ENCODE results near the gene ITPK1.
"Not testable (repeated sequence)": the region's sequence is repeated elsewhere in the genome, so short reads cannot be mapped to it uniquely, and the experiment has no call there.

The ITPK1 gene

GRCh38 chr14:93131257-93131820 lies 15.6 kb upstream of the ITPK1 start:
- H3K27me3 ChIP-seq (replicated peaks; ENCODE audit: control insufficient read depth, insufficient read depth, low read length, poor library complexity, severe bottlenecking); H3K9me3 ChIP-seq (ENCODE audit: control insufficient read depth, low read length); H3K36me3 ChIP-seq (ENCODE audit: control insufficient read depth, insufficient read depth, low read length); H3K27ac ChIP-seq (ENCODE audit: insufficient read depth, low read length, poor library complexity, severe bottlenecking); DNase-seq; H3K4me3 ChIP-seq (ENCODE audit: insufficient read depth, low read depth, low read length, poor library complexity, severe bottlenecking); H3K4me1 ChIP-seq (ENCODE audit: control insufficient read depth, insufficient read depth, low read length, poor library complexity, severe bottlenecking): not testable (repeated sequence)

- Histone ChIP-seq H3K9me3 (ENCODE audit: control insufficient read depth, low read length) (no peaks in the 10 kb centered on the region), H3K4me1 (ENCODE audit: control insufficient read depth, insufficient read depth, low read length, poor library complexity, severe bottlenecking) (no peaks in the 10 kb centered on the region), H3K27ac (ENCODE audit: insufficient read depth, low read length, poor library complexity, severe bottlenecking) (no peak overlapping the region), H3K4me3 (ENCODE audit: insufficient read depth, low read depth, low read length, poor library complexity, severe bottlenecking) (no peak overlapping the region), H3K27me3 (replicated peaks; ENCODE audit: control insufficient read depth, insufficient read depth, low read length, poor library complexity, severe bottlenecking) (no peaks in the 10 kb centered on the region), H3K36me3 (ENCODE audit: control insufficient read depth, insufficient read depth, low read length) (no peaks in the 10 kb centered on the region)
- DNase-seq = no peak
Observed at GRCh38 chr14:93128725-93129459, 13.2 kb upstream of the ITPK1 start.

- H3K36me3 ChIP-seq (ENCODE audit: control insufficient read depth, insufficient read depth, low read length) = no peaks in the 10 kb centered on the region
- no peak for DNase-seq
- H3K4me3 ChIP-seq (ENCODE audit: insufficient read depth, low read depth, low read length, poor library complexity, severe bottlenecking) = no peak overlapping the region
- no peaks in the 10 kb centered on the region for H3K27me3 ChIP-seq (replicated peaks; ENCODE audit: control insufficient read depth, insufficient read depth, low read length, poor library complexity, severe bottlenecking)
- no peaks in the 10 kb centered on the region for H3K4me1 ChIP-seq (ENCODE audit: control insufficient read depth, insufficient read depth, low read length, poor library complexity, severe bottlenecking)
- H3K27ac ChIP-seq (ENCODE audit: insufficient read depth, low read length, poor library complexity, severe bottlenecking) = no peak overlapping the region
- H3K9me3 ChIP-seq (ENCODE audit: control insufficient read depth, low read length) = no peaks in the 10 kb centered on the region
Observed at GRCh38 chr14:93126111-93126510, 10.4 kb upstream of the ITPK1 start.

GRCh38 chr14:93122826-93123225 lies 7.1 kb upstream of the ITPK1 start:
- H3K4me3 ChIP-seq (ENCODE audit: insufficient read depth, low read depth, low read length, poor library complexity, severe bottlenecking) = no peak overlapping the region
- H3K36me3 ChIP-seq (ENCODE audit: control insufficient read depth, insufficient read depth, low read length) = no peaks in the 10 kb centered on the region
- no peaks in the 10 kb centered on the region for H3K4me1 ChIP-seq (ENCODE audit: control insufficient read depth, insufficient read depth, low read length, poor library complexity, severe bottlenecking)
- H3K27ac ChIP-seq (ENCODE audit: insufficient read depth, low read length, poor library complexity, severe bottlenecking) = no peak overlapping the region
- DNase-seq = no peak
- H3K9me3 ChIP-seq (ENCODE audit: control insufficient read depth, low read length) = no peaks in the 10 kb centered on the region
- no peaks in the 10 kb centered on the region for H3K27me3 ChIP-seq (replicated peaks; ENCODE audit: control insufficient read depth, insufficient read depth, low read length, poor library complexity, severe bottlenecking)

DNA sequence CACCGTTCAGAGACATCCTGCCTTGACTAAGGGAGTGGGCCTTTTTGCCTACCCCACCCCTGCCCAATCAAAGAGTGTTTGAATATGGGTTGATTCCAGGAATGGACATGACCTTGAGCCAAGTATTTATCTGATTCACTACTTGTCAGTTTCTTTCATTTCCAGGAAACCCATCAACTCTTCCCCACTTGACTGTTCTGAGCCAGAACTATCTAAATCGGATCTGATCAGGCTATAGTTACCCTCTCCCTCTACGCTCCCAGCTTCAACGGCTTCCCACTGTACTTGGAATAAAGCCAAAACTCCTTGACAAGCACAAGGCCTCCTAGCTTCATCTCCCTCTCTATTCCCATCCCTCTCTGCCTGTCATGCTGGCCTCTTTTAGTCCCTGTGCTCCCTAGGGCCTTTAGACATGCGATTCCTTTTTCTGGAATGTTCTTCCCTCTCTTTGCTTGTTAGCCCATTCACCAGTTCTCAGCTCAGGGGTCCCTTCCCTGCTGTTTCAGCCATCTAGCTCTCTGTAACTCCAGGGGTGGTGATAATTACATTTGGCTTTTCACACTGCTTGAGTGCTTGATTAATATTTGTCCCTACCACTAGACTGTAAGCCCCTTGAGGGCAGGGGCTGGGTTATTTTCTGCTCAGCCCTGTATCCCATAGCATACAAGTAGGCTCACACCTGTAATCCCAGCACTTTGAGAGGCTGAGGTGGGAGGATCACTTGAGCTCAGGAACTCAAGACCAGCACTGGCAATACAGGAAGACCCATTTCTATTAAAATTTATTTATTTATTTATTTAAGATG lies 5.5 kb upstream of the ITPK1 start:
- H3K27me3 ChIP-seq (replicated peaks; ENCODE audit: control insufficient read depth, insufficient read depth, low read length, poor library complexity, severe bottlenecking) = no peaks in the 10 kb centered on the region
- no peaks in the 10 kb centered on the region for H3K9me3 ChIP-seq (ENCODE audit: control insufficient read depth, low read length)
- no peak overlapping the region for H3K4me3 ChIP-seq (ENCODE audit: insufficient read depth, low read depth, low read length, poor library complexity, severe bottlenecking)
- H3K27ac ChIP-seq (ENCODE audit: insufficient read depth, low read length, poor library complexity, severe bottlenecking) = no peak overlapping the region
- no peaks in the 10 kb centered on the region for H3K36me3 ChIP-seq (ENCODE audit: control insufficient read depth, insufficient read depth, low read length)
- no peak for DNase-seq
- peaks cover 5% of the 10 kb centered on the region for H3K4me1 ChIP-seq (ENCODE audit: control insufficient read depth, insufficient read depth, low read length, poor library complexity, severe bottlenecking)

DNA sequence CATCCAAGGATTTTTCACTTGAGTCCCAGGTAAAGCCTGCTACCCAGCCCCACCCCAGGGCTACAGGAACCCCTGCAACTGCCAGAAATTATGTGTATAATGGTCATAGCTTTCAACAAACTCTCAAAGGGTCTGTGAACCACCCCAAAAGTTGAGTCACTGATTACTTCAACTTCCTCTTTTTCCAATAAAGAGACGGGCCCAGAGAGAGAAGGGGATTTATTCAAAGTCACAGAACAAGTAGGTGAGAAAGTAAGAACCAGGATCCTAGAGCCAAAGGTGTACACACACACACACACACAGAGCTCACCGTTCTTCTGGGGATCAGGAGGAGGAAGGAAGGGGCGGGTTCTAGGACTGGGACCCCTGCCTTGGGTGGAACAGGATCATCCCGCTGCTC lies 4.8 kb upstream of the ITPK1 start:
- no peaks in the 10 kb centered on the region for H3K36me3 ChIP-seq (ENCODE audit: control insufficient read depth, insufficient read depth, low read length)
- H3K4me1 ChIP-seq (ENCODE audit: control insufficient read depth, insufficient read depth, low read length, poor library complexity, severe bottlenecking) = peaks cover 6% of the 10 kb centered on the region
- no peak for DNase-seq
- H3K4me3 ChIP-seq (ENCODE audit: insufficient read depth, low read depth, low read length, poor library complexity, severe bottlenecking) = no peak overlapping the region
- H3K27me3 ChIP-seq (replicated peaks; ENCODE audit: control insufficient read depth, insufficient read depth, low read length, poor library complexity, severe bottlenecking) = no peaks in the 10 kb centered on the region
- no peaks in the 10 kb centered on the region for H3K9me3 ChIP-seq (ENCODE audit: control insufficient read depth, low read length)
- no peak overlapping the region for H3K27ac ChIP-seq (ENCODE audit: insufficient read depth, low read length, poor library complexity, severe bottlenecking)

DNA sequence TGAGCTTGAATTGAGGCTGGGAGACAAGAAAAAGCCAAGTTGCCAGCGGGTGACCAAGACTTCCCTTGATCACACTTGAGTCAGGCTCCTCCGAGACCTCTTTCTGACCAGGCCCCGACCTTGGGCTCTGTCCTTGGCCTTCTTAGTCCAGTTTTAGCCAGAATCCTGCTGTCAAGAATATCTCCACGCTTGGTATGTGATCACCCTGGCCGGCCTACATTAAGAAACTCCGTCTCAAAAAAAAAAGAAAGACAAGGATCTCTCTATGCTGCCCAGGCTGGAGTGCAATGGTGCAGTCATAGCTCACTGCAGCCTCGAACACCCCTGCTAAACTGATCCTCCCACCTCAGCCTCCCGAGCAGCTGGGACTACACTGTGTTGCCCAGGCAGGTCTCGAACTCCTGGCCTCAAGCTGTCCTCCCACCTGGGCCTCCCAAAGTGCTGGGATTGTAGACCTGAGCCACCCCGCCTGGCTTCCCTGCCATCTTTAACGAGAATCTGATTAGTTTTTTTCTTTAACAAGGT lies 1.0 kb upstream of the ITPK1 start:
- peak overlapping the region; percentile 79 for H3K27ac ChIP-seq (ENCODE audit: insufficient read depth, low read length, poor library complexity, severe bottlenecking)
- no peaks in the 10 kb centered on the region for H3K27me3 ChIP-seq (replicated peaks; ENCODE audit: control insufficient read depth, insufficient read depth, low read length, poor library complexity, severe bottlenecking)
- H3K9me3 ChIP-seq (ENCODE audit: control insufficient read depth, low read length) = no peaks in the 10 kb centered on the region
- H3K36me3 ChIP-seq (ENCODE audit: control insufficient read depth, insufficient read depth, low read length) = no peaks in the 10 kb centered on the region
- peak overlapping the region; percentile 84 for H3K4me3 ChIP-seq (ENCODE audit: insufficient read depth, low read depth, low read length, poor library complexity, severe bottlenecking)
- peaks cover 16% of the 10 kb centered on the region for H3K4me1 ChIP-seq (ENCODE audit: control insufficient read depth, insufficient read depth, low read length, poor library complexity, severe bottlenecking)
- no peak for DNase-seq

- Histone ChIP-seq H3K27ac (ENCODE audit: insufficient read depth, low read length, poor library complexity, severe bottlenecking) (peak overlapping the region; percentile 59), H3K9me3 (ENCODE audit: control insufficient read depth, low read length) (no peaks in the 10 kb centered on the region), H3K4me1 (ENCODE audit: control insufficient read depth, insufficient read depth, low read length, poor library complexity, severe bottlenecking) (peaks cover 16% of the 10 kb centered on the region), H3K4me3 (ENCODE audit: insufficient read depth, low read depth, low read length, poor library complexity, severe bottlenecking) (peak overlapping the region; percentile 76), H3K27me3 (replicated peaks; ENCODE audit: control insufficient read depth, insufficient read depth, low read length, poor library complexity, severe bottlenecking) (no peaks in the 10 kb centered on the region), H3K36me3 (ENCODE audit: control insufficient read depth, insufficient read depth, low read length) (no peaks in the 10 kb centered on the region)
- DNase-seq = peak; percentile 75 to 77 (median 75)
Observed at GRCh38 chr14:93115069-93115820, 480 bp downstream of the ITPK1 start.

DNA sequence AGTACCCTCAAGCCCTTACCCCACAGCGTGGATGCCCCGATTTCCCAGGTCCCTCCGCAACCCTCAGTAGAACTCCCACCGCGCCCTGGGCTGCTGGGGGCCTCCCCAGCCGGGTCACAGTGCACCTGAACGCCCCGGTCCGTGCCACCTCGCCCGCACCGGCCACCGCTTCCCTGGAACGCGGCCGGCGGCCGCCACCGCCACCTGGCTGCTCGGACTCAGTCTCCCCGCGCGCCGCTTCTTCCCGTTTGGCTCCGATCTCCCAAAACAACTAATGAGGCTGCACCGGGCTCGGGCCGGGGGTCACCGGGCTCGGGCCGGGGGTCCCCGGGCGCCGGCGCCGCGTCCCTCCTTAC lies 1.0 kb downstream of the ITPK1 start:
- H3K27me3 ChIP-seq (replicated peaks; ENCODE audit: control insufficient read depth, insufficient read depth, low read length, poor library complexity, severe bottlenecking) = no peaks in the 10 kb centered on the region
- H3K4me1 ChIP-seq (ENCODE audit: control insufficient read depth, insufficient read depth, low read length, poor library complexity, severe bottlenecking) = peaks cover 16% of the 10 kb centered on the region
- H3K36me3 ChIP-seq (ENCODE audit: control insufficient read depth, insufficient read depth, low read length) = no peaks in the 10 kb centered on the region
- H3K9me3 ChIP-seq (ENCODE audit: control insufficient read depth, low read length) = no peaks in the 10 kb centered on the region
- peak overlapping the region; percentile 76 for H3K4me3 ChIP-seq (ENCODE audit: insufficient read depth, low read depth, low read length, poor library complexity, severe bottlenecking)
- DNase-seq = no peak
- peak overlapping the region; percentile 55 for H3K27ac ChIP-seq (ENCODE audit: insufficient read depth, low read length, poor library complexity, severe bottlenecking)

Measured in effector memory CD4-positive, alpha-beta T cell (primary cell).